ENCODE data around the gene RXRA.
A peak's percentile ranks its signal among the peaks of the same experiment; 100 is the strongest.

RXRA gene

DNA sequence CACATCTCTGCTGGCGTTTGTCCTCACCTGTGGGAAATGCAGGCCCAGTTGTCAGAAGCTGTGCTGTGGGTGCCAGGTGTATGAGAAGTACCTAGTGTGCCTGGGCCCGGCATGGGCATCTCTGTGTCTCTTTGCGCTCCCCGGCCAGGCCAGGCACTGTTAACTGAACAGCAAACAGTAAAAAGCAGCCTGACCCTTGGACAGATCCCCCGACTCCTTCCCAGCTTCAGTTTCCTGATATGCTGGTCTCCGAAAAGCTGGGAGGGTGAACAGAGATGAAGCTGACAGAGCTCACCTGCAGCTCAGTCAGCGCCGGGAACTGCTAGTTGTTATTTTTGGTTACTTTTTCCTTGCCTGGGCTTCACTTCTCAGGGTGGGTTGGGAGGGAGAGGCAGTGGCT is 28.9 kb downstream of the RXRA start:
- no peak for DNase-seq (ENCODE audit: low spot score)

DNA sequence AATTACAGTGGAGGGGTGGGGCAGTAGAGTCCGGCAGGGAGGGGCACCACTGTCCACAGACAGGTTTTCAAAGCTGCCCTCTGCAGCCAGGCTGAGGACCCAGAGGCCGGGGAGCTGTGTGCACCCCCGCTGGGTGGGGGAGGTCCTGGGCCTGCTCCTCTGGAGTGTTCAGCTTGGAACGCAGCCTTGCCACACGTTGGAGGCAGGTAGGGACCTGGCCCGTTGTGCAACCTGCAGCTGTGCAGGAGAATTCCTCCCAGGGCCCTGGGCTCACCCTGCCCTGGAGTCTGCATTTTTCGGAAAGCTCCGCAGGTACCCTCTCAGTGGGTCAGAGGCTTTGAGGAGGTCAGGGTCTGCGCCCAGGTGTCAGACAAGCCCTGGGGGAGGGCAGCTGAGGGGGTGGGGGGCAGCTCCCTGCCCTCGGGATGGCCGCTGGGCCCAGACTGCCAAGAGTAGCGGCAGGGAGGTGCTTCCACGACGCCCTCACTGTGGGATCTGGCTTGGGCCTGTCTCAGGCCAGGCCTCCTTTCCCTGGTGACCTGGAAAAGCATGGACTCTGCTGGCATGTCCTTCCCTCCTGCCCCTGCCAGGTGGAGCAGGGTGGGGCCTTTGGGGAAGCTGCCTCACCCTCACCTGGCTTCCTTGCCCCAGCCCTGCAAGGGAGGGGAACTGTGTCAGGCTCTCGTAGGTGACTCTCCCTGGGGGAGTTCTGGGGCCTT is 29.5 kb downstream of the RXRA start:
- DNase-seq (ENCODE audit: low spot score), result no peak

DNA sequence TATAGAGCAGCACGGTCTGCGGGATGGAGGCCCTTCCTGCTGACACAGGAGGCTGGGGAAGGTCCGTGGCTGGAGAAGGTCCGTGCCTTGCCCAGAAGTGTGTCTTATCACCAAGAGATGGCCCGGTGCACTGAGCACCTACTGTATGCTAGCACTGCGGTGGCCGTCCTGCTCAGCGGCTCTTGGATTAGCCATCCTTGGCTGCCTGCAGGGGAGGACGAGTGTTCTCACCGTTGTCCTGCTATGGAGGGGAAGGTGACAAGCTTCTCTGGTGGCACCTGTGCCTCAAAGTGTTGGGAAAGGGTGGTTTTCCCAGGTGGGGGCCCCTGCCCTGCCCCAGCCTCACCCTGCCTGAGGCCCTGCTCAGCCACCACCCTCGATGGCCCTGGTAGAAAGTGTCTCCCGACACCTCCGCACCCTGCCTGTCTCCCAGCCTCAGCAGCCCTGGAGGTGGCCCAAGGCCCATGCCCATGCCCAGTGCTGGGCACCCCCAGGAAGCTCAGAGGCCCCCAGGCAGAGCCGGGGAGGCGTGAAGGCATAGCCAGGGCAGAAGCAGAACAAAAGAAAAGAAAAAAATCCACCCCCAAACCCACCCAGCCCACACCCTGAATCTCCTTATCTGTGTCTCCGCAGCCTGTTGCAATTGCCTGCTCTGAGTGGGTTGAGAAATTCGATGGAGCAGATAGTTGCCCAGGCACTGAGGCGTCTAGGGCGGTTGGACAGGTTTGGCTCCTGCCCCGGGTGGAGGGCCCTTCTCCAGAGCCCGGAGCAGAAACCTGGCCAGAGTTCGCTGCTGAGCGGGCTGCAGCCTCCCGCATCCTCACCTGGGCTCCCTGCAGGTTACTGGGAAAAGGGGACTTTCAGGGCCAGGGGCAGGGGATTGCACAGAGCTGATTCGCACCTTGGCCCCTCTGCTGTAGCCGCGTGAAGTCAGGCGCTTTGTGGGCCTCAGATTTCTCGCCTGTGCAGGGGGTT is 30.5 kb downstream of the RXRA start:
- no peak for DNase-seq (ENCODE audit: low spot score)

DNA sequence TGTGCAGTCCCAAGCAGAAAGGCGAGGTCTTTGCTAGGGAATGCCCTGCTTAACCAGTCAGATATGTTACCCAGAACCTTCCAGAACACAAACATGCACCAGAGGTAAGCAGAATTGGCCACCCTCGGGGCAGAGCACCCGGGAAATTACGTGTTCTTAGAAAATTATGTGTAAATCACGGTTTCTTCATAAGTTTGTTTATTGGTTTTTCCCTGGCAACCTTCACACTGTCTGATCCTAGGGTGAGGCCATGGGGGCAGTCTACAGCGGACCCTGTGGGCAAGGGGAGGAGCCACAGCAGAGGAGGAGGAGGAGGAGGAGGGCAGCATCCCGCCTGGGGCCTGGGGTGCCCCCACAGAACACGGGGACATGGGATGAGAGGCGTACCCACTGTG is 31.4 kb downstream of the RXRA start:
- DNase-seq (ENCODE audit: low spot score), result no peak

DNA sequence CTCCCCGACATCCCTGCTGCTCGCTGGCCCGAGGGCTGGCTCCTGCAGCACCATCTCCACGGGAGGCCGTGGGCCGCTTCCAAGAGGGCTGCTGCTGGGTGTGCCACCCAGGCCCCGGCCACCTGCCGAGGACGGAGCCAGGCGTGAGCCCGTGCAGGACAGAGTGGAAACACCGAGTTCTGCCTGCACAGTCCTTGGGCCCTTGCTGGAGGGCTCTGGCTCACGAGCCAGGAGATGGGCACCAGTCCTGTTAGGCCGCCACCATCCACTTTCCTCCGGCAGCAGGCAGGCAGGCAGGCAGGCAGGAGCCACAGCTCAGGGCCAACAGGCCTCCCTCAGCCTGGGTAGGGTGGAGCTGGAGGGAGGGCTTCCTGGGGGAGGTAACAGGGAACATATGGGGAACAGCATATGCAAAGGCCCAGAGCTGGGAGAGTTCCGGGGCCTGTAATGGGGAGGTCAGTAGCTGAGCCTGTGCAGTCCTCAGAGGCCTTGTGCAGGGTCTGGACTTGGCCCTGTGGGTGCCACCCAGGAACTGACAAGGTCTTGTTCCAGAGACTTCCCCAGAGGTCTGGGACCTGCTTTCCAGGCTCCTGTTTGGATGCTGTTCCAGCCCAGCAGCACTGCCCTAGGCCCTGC is 31.9 kb downstream of the RXRA start:
- no peak for DNase-seq (ENCODE audit: low spot score)

DNA sequence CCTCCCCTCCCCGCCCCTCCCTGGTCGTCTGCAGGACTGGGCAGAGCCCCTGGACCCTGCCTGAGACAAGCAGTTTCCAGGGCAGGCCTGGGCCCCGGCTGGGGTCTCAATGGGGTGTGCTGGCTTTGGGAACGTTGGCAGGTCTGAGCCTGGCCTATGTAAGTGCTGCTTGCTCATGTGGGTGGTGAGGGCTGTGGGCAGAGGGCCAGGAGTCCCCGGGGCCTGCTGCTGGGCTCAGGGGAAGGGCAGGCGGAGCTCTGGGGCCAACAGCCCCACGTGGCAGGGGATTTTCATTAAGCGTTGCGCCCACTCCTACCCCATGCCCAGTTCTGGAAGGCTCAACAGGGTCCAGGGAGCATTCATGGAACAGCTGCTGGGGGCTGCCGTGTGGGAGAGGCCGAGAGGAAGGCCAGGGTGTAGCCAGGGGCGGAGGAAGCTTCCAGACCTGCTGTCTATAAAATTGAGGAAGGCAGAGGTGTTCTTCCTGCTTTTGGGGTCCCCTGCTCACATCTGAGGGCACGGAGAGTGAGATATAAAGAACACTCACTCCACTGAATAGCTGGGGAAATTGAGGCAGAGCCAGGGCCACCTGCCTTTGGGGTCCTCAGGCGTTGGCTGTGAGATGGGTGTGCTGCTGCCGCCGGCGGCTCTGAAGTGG is 32.5 kb downstream of the RXRA start:
- no peak for DNase-seq (ENCODE audit: low spot score)

DNA sequence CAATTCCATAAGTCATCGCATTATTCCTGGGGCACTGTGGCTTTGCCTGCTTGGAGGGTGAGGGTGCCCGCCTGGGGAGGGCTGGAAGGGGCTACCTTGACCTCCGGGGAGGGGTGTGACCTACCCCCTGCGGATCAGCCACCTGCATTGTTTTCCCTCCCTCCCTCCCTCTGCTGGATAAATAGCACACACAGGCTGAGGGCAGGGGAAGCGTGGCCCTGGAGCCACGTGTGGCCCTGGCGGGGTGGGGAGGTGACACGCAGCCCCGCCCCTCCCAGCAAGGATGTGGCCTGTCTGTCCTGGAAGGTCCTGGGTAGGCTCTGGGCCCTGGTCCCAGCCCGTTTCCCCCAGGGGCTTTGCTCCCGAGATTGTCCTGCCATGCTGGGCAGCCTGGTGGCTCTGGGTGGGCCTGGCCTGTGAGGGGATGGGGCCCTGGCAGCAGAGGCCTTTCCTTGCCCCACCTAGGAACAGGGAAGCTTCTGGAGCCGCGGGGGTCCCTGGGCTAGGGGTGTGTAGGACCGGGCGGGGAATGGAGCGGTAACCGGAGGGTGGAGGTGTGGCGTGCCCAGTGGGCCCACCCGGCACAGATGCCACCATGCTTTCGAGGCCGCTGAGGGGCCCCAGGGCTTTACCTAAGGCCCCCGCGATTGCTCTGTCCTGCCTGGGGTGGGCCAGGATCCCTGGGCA is 33.4 kb downstream of the RXRA start:
- no peak for DNase-seq (ENCODE audit: low spot score)

DNA sequence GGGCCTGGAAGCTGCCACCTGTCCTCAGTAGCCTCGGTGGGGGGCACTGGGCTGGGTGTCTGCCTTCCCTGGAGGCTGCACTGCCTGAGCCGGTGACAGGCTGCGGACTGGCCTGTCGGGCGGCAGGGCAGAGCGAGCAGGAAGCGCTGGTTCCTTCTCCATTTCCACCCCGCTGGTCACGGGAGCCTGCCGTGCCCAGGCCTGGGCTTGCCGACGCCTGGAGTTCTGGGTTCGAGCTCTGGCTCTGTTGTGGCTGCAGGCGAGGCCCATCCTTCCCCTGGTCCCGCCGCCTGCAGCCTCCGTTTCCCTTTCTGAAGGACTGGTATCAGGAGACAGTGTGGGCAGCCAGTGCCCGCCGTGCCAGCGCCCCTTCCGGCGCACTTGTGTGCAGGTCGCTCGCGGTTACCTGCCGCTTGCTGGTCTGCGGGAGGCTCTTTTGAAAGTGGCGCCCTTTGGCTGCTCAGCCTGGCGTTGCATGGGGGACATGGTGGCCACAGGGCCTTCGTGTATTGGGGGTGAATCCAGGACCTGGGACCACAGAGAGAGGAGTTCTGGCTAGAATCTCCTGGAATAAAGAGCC is 34.0 kb downstream of the RXRA start:
- no peak for DNase-seq (ENCODE audit: low spot score)

DNA sequence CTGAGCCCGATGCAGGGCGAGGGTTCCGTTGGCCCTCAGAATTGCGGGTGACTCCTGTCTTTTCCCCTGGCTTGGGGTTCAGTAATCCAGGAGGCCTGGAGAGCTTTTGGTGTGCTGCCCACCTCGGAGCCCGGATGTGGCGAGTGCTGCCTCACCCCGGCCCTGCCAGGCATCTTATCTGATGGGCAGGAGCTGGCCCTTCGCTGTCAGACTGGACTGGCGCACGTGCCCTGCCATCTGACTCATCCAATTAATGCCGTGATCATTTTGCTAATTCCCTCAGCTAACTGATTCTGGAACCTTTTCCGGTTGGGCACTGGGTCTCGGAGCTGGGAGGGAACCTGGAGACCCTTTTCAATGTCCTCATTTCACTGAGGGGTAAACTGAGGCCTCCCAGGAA is 34.6 kb downstream of the RXRA start:
- no peak for DNase-seq (ENCODE audit: low spot score)

DNA sequence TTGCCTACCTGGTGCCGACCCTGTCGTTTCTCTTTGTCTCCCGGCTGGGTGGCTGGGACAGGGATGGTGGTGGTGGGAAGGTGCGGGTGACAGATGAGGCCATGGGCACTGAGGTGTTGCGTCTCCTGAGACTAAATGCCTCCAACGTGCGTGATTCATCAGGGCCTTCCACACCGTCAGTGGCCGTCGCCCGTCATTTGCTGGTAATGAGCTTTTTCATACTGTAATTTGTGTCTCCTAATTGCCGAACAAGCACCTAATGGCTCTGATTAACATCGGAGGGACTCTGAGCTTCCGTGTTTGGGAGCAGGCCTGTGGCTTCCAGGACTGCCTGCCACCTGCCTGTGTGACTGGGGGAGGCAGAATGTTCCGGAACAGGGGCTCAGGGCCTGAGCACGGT is 35.2 kb downstream of the RXRA start:
- DNase-seq (ENCODE audit: low spot score), result no peak

DNA sequence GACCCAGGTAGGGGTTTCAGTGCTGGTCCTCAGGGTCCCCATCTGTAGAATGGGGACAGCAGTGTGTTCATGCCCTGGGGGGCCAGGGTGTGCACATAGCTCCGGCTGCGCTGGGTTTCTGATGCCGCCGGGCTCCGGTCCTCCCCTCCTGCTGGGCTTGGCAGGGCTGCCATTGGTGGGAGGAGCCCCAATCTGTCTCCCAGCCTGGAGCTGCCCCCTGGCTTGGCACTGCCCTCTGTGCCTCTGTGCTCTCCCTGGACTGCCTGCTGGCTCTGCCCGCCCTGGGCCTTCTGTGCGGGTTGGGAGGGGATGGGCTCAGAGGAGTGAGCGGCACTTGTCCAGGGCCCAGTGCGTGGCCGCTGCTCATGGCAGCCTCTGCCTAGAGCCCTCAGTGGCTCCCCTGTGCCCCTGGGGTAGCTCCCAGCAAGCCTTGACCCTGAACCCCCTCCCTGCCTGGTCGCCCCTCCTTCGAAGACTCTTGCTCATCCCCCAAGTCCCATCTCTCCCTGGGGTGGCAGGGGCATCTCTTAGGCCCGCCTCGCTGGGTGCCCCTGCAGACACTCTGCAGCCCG is 35.7 kb downstream of the RXRA start:
- no peak for DNase-seq (ENCODE audit: low spot score)

DNA sequence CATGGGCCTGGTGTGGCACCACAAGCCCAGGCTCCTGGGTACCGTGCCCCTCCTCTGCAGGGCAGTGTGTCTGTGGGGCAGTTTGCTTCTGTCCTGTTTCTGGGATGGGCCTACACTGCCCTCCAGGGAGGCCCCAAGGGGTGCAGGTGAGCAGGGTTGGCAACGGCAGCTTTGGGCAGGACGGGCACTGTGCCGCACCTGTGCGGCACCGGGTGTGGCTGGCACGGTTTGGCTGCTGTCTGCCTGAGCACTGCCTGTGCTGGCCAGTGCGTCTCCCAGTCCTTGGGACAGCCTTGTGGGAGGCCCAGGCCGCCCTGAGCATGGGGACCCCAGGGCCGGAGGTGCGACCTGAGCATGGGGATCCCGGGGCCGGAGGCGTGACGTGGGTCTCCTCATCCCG is 37.2 kb downstream of the RXRA start:
- DNase-seq (ENCODE audit: low spot score), result no peak

DNA sequence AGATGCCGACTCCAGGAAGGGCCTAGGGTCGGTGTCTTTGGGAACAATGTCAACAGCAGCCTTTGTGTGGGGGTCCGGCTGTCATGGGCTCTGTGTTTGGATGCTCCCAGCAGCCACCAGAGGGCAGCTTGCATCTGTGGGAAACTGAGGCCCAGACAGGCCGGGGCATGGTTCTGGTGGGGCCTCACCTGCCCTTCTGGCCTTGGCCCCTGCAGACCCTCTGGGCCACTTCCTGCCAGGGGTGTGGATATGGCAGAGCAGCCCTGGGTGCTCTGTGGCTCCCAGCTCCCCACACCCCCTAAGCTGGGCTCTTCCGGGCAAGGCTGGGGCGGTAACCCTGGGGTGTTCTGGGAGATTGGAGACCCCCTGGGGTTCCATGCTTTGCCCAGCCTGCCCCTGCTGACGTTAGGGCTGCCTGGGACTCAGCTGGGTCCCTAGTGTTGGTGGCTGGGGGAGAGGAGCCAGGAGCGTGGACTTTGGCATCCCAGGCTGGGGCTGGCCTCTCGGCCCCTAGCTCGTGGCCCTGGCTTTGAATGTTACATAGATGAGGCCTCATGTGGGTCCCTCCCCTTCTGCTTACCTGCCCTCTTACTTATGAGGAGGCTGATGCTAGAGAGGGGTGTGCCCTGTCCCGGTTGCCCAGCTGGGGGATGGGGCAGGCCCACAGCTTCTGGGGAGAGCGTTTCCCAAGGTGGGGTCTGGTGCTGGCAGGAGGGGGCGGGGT is 38.3 kb downstream of the RXRA start:
- no peak for DNase-seq (ENCODE audit: low spot score)

DNA sequence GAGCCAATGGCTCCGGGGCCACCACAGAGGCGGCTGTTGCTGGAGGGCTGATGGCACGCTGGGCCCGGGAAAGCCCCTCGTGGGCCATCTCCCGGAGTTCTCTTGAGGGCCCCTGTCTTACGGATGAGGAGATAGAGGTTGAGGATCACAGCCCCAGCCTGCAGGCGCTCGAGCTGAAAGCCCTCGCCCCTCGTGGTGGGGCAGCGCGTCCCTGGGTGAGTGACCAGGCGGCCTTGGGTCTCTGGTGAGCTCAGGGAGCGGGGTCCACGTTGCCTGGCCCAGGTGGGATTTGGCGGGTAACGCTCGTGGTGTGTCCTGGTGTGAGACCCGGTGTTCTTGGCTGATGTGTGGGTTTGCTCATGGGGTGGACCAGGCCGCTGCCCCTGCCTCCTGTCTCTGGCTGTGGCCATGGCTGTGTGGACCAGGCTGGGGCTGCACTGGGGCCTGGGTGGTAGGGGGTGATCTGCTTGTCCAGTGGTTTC is 38.9 kb downstream of the RXRA start:
- no peak for DNase-seq (ENCODE audit: low spot score)

DNA sequence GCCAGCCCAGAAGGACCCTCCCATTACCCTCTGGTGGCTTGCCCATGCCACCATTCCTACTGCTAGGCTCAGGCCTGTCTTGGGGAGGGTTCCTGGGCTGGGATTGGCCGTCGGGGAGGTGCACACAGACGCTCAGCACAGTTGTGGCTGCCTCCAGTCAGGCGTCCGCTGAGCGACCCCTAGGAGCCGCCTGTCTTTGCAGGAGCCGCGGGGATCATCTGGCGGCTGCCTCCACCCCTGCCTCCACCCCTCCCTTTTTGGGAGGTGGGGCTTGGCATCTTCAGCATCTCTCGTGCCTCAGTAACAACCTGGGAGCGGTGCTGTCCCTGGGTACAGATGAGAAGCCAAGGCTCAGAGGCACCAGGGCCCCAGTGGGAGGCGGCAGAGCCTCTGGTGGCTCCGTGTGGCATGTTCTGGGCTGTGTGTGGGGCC is 39.6 kb downstream of the RXRA start:
- peak; percentile 69 for DNase-seq (ENCODE audit: low spot score)

DNA sequence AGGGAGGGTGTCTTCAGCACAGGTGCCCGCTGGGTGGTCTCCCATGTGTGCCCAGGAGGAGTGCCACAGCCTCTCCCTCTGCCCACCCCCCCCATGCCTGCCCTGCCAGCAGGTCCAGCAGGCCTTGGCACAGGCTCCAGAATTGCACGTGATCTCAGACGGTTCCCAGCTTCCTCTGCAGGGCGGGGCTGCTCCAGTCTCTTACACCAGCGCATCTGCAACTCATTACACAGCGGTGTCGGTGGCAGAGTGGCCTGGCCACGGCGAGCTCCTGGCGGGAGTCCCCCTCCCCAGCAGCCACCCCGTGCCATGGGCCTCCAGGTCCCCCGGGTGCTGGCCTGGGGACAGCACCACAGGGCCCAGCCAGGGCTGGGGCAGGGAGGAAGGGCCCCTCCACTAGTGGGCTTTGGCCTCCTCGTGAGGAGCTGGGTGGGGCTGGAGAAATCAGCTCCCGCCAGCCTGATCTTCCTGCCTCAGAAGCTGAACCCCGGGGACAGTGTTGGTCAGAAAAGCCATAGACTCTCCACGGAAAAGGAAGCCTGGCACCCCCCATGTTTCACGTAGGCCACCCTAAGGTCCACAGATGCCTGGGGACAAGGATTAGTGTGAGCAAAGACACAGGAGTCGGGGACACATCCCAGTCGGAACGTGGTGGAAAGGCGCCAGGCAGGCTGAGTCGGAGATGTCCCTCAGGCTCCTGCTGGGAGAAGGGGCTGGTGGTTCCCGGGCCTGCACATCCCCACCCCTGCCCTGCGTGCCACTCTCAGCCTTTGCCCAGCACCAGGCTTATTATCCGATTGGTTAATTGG is 40.2 kb downstream of the RXRA start:
- DNase-seq (ENCODE audit: low spot score), result no peak

DNA sequence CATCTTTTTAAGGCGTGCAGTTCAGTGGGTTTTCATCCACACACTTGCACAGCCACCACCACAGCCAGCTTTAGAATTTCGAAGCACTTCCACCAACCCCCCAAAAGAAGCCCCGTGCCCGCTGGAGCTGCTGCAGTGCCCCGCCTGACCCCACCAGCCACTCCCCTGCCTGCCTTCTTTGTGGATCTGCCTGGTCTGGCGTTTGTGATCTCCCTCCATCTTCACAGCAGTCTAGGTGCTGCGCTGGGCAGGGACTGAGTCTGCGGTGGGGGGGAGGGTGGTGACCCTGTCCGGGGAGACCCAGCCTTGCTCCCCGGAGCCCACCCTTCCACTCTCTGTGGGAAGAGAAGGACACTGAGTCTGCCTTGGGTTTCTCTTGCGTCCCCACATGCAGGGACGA is 40.8 kb downstream of the RXRA start:
- no peak for DNase-seq (ENCODE audit: low spot score)

DNA sequence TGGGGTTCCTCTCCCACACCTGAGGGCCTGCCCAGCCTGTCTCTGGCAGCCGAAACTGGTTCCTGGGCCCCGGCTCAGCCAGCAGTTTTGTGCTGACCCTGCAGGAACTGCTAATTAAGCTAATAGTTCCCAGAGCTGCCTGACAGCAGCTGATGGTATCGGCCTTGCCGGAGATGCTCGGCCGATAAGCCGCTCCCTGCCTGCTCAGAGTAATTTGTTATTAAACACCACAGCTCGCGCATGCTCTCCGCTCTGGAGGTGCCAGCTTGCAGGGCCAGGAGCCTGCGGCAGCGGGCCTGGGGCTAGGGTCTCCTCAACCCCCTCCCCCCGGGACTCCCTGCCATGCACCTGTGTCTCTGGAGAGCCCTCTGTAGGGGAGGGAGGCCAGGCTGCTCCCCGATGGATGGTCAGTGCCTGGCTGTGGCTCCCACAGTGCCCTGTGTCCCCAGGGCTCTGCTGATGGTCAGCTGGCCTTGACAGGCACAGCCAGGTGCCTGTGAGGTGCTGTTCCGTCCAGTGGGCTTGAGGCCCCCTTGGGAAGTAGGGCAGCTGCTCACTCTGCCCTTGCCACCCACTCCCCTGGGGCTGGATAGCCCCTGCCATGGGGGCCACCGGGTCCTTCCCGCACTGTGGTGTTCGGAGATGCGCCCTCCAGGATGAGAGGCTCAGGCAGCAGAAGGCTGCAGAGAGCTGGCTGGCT is 41.7 kb downstream of the RXRA start:
- no peak for DNase-seq (ENCODE audit: low spot score)

DNA sequence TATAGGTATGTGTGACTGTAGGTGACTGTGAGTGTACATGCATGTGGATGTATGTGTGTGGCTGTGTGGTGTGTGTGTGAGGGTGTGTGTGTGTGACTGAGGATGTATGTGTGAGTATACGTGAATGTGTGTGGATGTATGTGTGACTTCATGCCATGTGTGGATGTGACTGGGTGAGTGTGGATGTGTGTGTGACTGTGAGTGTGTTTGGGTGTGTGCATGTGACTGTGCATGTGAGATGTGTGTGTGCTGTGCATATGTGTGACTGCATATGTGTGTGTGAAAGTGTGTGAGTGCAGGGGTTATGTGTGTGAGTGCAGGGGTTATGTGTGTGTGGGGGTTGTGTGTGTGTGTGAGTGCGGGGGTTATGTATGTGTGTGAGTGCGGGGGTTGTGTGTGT is 42.3 kb downstream of the RXRA start:
- no peak for DNase-seq (ENCODE audit: low spot score)
